ENCODE measurements around the gene RNF7. TPM values are rescaled to one million over a fixed set of nuclear protein-coding genes. Genes with fewer than 3 reads are reported as not detected.

The RNF7 gene
- total and polyA plus RNA-seq, 2 donors (not counting 3 experiments of a cell fraction or from before 2014, with no cell fraction given): 120 to 136 TPM

- TF ChIP-seq GATA2 (IDR thresholded peaks at IDR 0.05; ENCODE audit: insufficient read depth, insufficient read length, low read depth, low read length) (no peak), JUN (IDR thresholded peaks at IDR 0.05; ENCODE audit: borderline replicate concordance, insufficient read depth, insufficient read length, low read depth) (no peak)
- Histone ChIP-seq H3K4me3 (replicated peaks in 1 of 3; ENCODE audit: insufficient read depth in 1 of 3, low read depth in 1 of 3, low read length in 3 of 3) (no peak overlapping the region), H3K9me3 (replicated peaks; ENCODE audit: control insufficient read depth, insufficient read depth, low read length) (no peaks in the 10 kb centered on the region), H3K4me2 (ENCODE audit: insufficient read depth, low read length) (no peak overlapping the region), H3K79me2 (ENCODE audit: control insufficient read depth, insufficient read depth, low read length) (no peaks in the 10 kb centered on the region), H3K27ac (ENCODE audit: insufficient read depth, low read depth, low read length) (no peak overlapping the region), H4K20me1 (replicated peaks; ENCODE audit: control insufficient read depth, extremely low read depth, insufficient read depth, low read length) (no peaks in the 10 kb centered on the region), H3K4me1 (ENCODE audit: control insufficient read depth, extremely low read depth, insufficient read depth, low read length) (no peaks in the 10 kb centered on the region), H2AFZ (ENCODE audit: low read depth, low read length) (no peak overlapping the region), H3K9me1 (replicated peaks; ENCODE audit: control insufficient read depth, extremely low read depth, insufficient read depth, low read length) (no peaks in the 10 kb centered on the region), H3K36me3 (ENCODE audit: control insufficient read depth in 2 of 2, extremely low read depth in 1 of 2, insufficient read depth in 2 of 2, low read length in 2 of 2) (no peaks in the 10 kb centered on the region), H3K9ac (replicated peaks; ENCODE audit: extremely low read depth, insufficient read depth, low read length) (no peak overlapping the region), H3K27me3 (ENCODE audit: control insufficient read depth in 2 of 2, insufficient read depth in 2 of 2, low read length in 2 of 2) (no peaks in the 10 kb centered on the region)
- FAIRE-seq (no peak), DNase-seq (ENCODE audit: low read depth, low spot score) (no peak)
- ChIA-PET CTCF (interaction anchor here (1.2 kb wide), 1 partner anchor 77 kb away, joined by 4 read pairs; no protein-coding TSS in a partner anchor), POLR2A (no interaction called here)
- no TSS peak for BruUV-seq (replicated peaks)
- intact Hi-C loops (cut with micrococcal nuclease): no loop called here
- dilution Hi-C loops (cut with MboI; ENCODE audit: extremely low pct_ligation_motif_present, low sequenced_read_pairs): no loop called here
Observed at GRCh38 chr3:141722081-141722480, 16.0 kb upstream of the RNF7 start.

- TF ChIP-seq JUN (IDR thresholded peaks at IDR 0.05; ENCODE audit: borderline replicate concordance, insufficient read depth, insufficient read length, low read depth): no peak
- no peak for TF ChIP-seq MAX (IDR thresholded peaks at IDR 0.05; ENCODE audit: insufficient read depth, insufficient read length)
- TF ChIP-seq POLR2AphosphoS5 (IDR thresholded peaks at IDR 0.05; ENCODE audit: insufficient read depth, low read depth, low read length): no peak
- no peak for TF ChIP-seq FOS (IDR thresholded peaks at IDR 0.05; ENCODE audit: borderline replicate concordance, insufficient read depth, low read length)
- TF ChIP-seq GATA2 (IDR thresholded peaks at IDR 0.05; ENCODE audit: insufficient read depth, insufficient read length, low read depth, low read length): no peak
- TF ChIP-seq CTCF (IDR thresholded peaks at IDR 0.05; ENCODE audit: extremely low read depth in 1 of 2, insufficient read depth in 1 of 2, low read depth in 1 of 2, low read length in 2 of 2): no peak
- TF ChIP-seq EZH2 (IDR thresholded peaks at IDR 0.05; ENCODE audit: borderline replicate concordance, low read depth, low read length, severe bottlenecking): no peak
- no peak for TF ChIP-seq POLR2A (IDR thresholded peaks at IDR 0.05; ENCODE audit: low read depth, low read length)
- no peak for TF ChIP-seq MYC (IDR thresholded peaks at IDR 0.05; ENCODE audit: low read depth, low read length)
- no peak overlapping the region for H2AFZ ChIP-seq (ENCODE audit: low read depth, low read length)
- no peak for DNase-seq (ENCODE audit: low read depth, low spot score)
- no peak for FAIRE-seq
- H3K9ac ChIP-seq (replicated peaks; ENCODE audit: extremely low read depth, insufficient read depth, low read length): no peak overlapping the region
- no peak overlapping the region for H3K4me3 ChIP-seq (replicated peaks in 1 of 3; ENCODE audit: insufficient read depth in 1 of 3, low read depth in 1 of 3, low read length in 3 of 3)
- BruUV-seq (replicated peaks): no TSS peak
- no peak overlapping the region for H3K4me2 ChIP-seq (ENCODE audit: insufficient read depth, low read length)
- POLR2A ChIA-PET: no interaction called here
- H3K79me2 ChIP-seq (ENCODE audit: control insufficient read depth, insufficient read depth, low read length): no peaks in the 10 kb centered on the region
- H3K9me1 ChIP-seq (replicated peaks; ENCODE audit: control insufficient read depth, extremely low read depth, insufficient read depth, low read length): no peaks in the 10 kb centered on the region
- intact Hi-C loops (cut with micrococcal nuclease): no loop called here
- CTCF ChIA-PET: interaction anchor here (1.2 to 1.9 kb wide), 2 partner anchors 11 to 78 kb away, joined by 4 read pairs; no protein-coding TSS in a partner anchor
- H3K4me1 ChIP-seq (ENCODE audit: control insufficient read depth, extremely low read depth, insufficient read depth, low read length): no peaks in the 10 kb centered on the region
- H3K27me3 ChIP-seq (ENCODE audit: control insufficient read depth in 2 of 2, insufficient read depth in 2 of 2, low read length in 2 of 2): no peaks in the 10 kb centered on the region
- no peaks in the 10 kb centered on the region for H4K20me1 ChIP-seq (replicated peaks; ENCODE audit: control insufficient read depth, extremely low read depth, insufficient read depth, low read length)
- H3K27ac ChIP-seq (ENCODE audit: insufficient read depth, low read depth, low read length): no peak overlapping the region
- dilution Hi-C loops (cut with MboI; ENCODE audit: extremely low pct_ligation_motif_present, low sequenced_read_pairs): no loop called here
- H3K9me3 ChIP-seq (replicated peaks; ENCODE audit: control insufficient read depth, insufficient read depth, low read length): no peaks in the 10 kb centered on the region
- H3K36me3 ChIP-seq (ENCODE audit: control insufficient read depth in 2 of 2, extremely low read depth in 1 of 2, insufficient read depth in 2 of 2, low read length in 2 of 2): no peaks in the 10 kb centered on the region
Observed at GRCh38 chr3:141722648-141723047, 15.4 kb upstream of the RNF7 start.
